Measurements from ENCODE around the gene SAFB2. TPM values are rescaled to one million over a fixed set of nuclear protein-coding genes. Genes with fewer than 3 reads are reported as not detected.

SAFB2 gene
- total and polyA plus RNA-seq, 2 donors (not counting 1 experiment from before 2014, with no cell fraction given) = 76.5 to 242 TPM

GRCh38 chr19:5663904-5664303, 41.3 kb upstream of the SAFB2 start:
- no peak overlapping the region for H2AFZ ChIP-seq (ENCODE audit: insufficient read depth, low read depth, low read length, poor library complexity, severe bottlenecking)
- H3K79me2 ChIP-seq (ENCODE audit: control insufficient read depth, insufficient read depth, low read length) = peaks cover 17% of the 10 kb centered on the region
- no peak overlapping the region for H3K27ac Mint-ChIP-seq
- H3K27me3 Mint-ChIP-seq = no peaks in the 10 kb centered on the region
- no peak for DNase-seq
- peaks cover 0 to 7% (median 0%) of the 10 kb centered on the region in 3 donors for H3K9me3 ChIP-seq (ENCODE audit: control extremely low read depth in 1 of 3, control insufficient read depth in 2 of 3, insufficient read depth in 1 of 3, low read length in 2 of 3)
- H3K9ac ChIP-seq (ENCODE audit: low read length) = no peak overlapping the region
- no peaks in the 10 kb centered on the region for H3K4me1 ChIP-seq (ENCODE audit: control insufficient read depth in 2 of 2, insufficient read depth in 2 of 2, low read length in 2 of 2)
- H3K4me2 ChIP-seq (replicated peaks; ENCODE audit: low read depth, low read length, poor library complexity, severe bottlenecking) = no peak overlapping the region
- H3K27me3 ChIP-seq (replicated peaks in 1 of 4; ENCODE audit: control extremely low read depth in 1 of 4, control insufficient read depth in 3 of 4, insufficient read depth in 4 of 4, low read length in 3 of 4) = no peaks in the 10 kb centered on the region
- CTCF ChIA-PET = no interaction called here
- intact Hi-C loops (cut with micrococcal nuclease) = no loop called here
- POLR2A ChIA-PET = no interaction called here
- H3K4me3 ChIP-seq (ENCODE audit: control extremely low read depth in 1 of 5, extremely low read depth in 1 of 5, insufficient read depth in 1 of 5, low read depth in 2 of 5, low read length in 4 of 5) = no peak overlapping the region
- no peaks in the 10 kb centered on the region for H3K4me1 Mint-ChIP-seq
- peaks cover 3 to 87% of the 10 kb centered on the region in 2 experiments for H3K36me3 ChIP-seq (replicated peaks in 1 of 2; ENCODE audit: control extremely low read depth in 1 of 2, control insufficient read depth in 1 of 2, extremely low read depth in 1 of 2, insufficient read depth in 2 of 2, low read length in 1 of 2)
- peaks cover 43% of the 10 kb centered on the region for H4K20me1 ChIP-seq (ENCODE audit: control insufficient read depth, insufficient read depth, low read length, poor library complexity, severe bottlenecking)
- no peaks in the 10 kb centered on the region for H3K9me3 Mint-ChIP-seq (ENCODE audit: insufficient read depth)
- no peak overlapping the region for H3K4me3 Mint-ChIP-seq
- TF ChIP-seq EZH2 (IDR thresholded peaks at IDR 0.05; ENCODE audit: borderline replicate concordance, insufficient read depth, low read depth, low read length, poor library complexity, severe bottlenecking) = no peak
- TF ChIP-seq, protein P1, sequence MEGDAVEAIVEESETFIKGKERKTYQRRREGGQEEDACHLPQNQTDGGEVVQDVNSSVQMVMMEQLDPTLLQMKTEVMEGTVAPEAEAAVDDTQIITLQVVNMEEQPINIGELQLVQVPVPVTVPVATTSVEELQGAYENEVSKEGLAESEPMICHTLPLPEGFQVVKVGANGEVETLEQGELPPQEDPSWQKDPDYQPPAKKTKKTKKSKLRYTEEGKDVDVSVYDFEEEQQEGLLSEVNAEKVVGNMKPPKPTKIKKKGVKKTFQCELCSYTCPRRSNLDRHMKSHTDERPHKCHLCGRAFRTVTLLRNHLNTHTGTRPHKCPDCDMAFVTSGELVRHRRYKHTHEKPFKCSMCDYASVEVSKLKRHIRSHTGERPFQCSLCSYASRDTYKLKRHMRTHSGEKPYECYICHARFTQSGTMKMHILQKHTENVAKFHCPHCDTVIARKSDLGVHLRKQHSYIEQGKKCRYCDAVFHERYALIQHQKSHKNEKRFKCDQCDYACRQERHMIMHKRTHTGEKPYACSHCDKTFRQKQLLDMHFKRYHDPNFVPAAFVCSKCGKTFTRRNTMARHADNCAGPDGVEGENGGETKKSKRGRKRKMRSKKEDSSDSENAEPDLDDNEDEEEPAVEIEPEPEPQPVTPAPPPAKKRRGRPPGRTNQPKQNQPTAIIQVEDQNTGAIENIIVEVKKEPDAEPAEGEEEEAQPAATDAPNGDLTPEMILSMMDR (IDR thresholded peaks at IDR 0.05) = no peak
- H3K27ac ChIP-seq (ENCODE audit: low read length in 2 of 2) = no peak overlapping the region
- 98% methylated on average over 16 of the region's 17 CpGs for WGBS (ENCODE audit: insufficient coverage)
- ATAC-seq (ENCODE audit: low read depth) = no peak

DNA sequence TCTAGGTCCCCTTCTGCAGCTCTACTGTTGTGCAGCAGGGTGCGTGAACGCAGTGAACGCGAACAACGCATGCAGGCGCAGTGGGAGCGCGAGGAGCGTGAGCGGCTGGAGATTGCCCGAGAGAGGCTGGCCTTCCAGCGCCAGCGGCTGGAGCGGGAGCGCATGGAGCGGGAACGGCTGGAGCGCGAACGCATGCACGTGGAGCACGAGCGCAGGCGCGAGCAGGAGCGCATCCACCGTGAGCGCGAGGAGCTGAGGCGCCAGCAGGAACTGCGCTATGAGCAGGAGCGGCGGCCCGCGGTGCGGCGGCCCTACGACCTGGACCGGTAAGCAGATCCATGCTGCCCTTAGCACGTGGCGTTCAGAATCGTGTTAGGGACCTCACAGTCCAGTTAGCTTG, 38.9 kb upstream of the SAFB2 start:
- TF ChIP-seq, protein P1 (IDR thresholded peaks at IDR 0.05) = no peak
- no peak for TF ChIP-seq EZH2 (IDR thresholded peaks at IDR 0.05; ENCODE audit: borderline replicate concordance, insufficient read depth, low read depth, low read length, poor library complexity, severe bottlenecking)
- ChIA-PET POLR2A (no interaction called here), CTCF (no interaction called here)
- Histone ChIP-seq H2AFZ (ENCODE audit: insufficient read depth, low read depth, low read length, poor library complexity, severe bottlenecking) (no peak overlapping the region), H3K9ac (ENCODE audit: low read length) (no peak overlapping the region), H4K20me1 (ENCODE audit: control insufficient read depth, insufficient read depth, low read length, poor library complexity, severe bottlenecking) (peaks cover 38% of the 10 kb centered on the region), H3K36me3 (replicated peaks in 1 of 2; ENCODE audit: control extremely low read depth in 1 of 2, control insufficient read depth in 1 of 2, extremely low read depth in 1 of 2, insufficient read depth in 2 of 2, low read length in 1 of 2) (peaks cover 3 to 85% of the 10 kb centered on the region in 2 experiments), H3K4me3 (ENCODE audit: control extremely low read depth in 1 of 5, extremely low read depth in 1 of 5, insufficient read depth in 1 of 5, low read depth in 2 of 5, low read length in 4 of 5) (no peak overlapping the region), H3K4me1 (ENCODE audit: control insufficient read depth in 2 of 2, insufficient read depth in 2 of 2, low read length in 2 of 2) (no peaks in the 10 kb centered on the region), H3K9me3 (ENCODE audit: control extremely low read depth in 1 of 3, control insufficient read depth in 2 of 3, insufficient read depth in 1 of 3, low read length in 2 of 3) (peaks cover 0 to 4% (median 0%) of the 10 kb centered on the region in 3 donors), H3K4me2 (replicated peaks; ENCODE audit: low read depth, low read length, poor library complexity, severe bottlenecking) (no peak overlapping the region), H3K27me3 (replicated peaks in 1 of 4; ENCODE audit: control extremely low read depth in 1 of 4, control insufficient read depth in 3 of 4, insufficient read depth in 4 of 4, low read length in 3 of 4) (no peaks in the 10 kb centered on the region), H3K79me2 (ENCODE audit: control insufficient read depth, insufficient read depth, low read length) (peaks cover 24% of the 10 kb centered on the region), H3K27ac (ENCODE audit: low read length in 2 of 2) (no peak overlapping the region)
- intact Hi-C loops (cut with micrococcal nuclease) = no loop called here
- Mint-ChIP-seq H3K4me3 (no peak overlapping the region), H3K27ac (no peak overlapping the region), H3K27me3 (no peaks in the 10 kb centered on the region), H3K4me1 (no peaks in the 10 kb centered on the region), H3K9me3 (ENCODE audit: insufficient read depth) (no peaks in the 10 kb centered on the region)
- WGBS (ENCODE audit: insufficient coverage) = 99% methylated on average over 42 of the region's 42 CpGs
- no peak for DNase-seq
- ATAC-seq (ENCODE audit: low read depth) = no peak

Data from B cell (primary cell).